NCI-H345 (cell line): Measurements from ENCODE around the gene SUMO1.
A peak's percentile ranks its signal among the peaks of the same experiment; 100 is the strongest.

Experiments used
- DNase-seq: peaks from one replicate; lab custom pipeline; 2025; lab: John Stamatoyannopoulos, UW

Gene SUMO1

GRCh38 chr2:202196727-202197126, 41.7 kb downstream of the SUMO1 start:
- DNase-seq = no peak

- no peak for DNase-seq
Observed at GRCh38 chr2:202194418-202194817, 44.0 kb downstream of the SUMO1 start.

- DNase-seq = no peak
Observed at GRCh38 chr2:202193881-202194353, 44.5 kb downstream of the SUMO1 start.

- DNase-seq = no peak
Observed at GRCh38 chr2:202193305-202193704, 45.1 kb downstream of the SUMO1 start.

GRCh38 chr2:202187570-202187969, 50.8 kb downstream of the SUMO1 start:
- no peak for DNase-seq

GRCh38 chr2:202186641-202187202, 51.7 kb downstream of the SUMO1 start:
- DNase-seq = no peak

- DNase-seq = no peak
Observed at GRCh38 chr2:202185156-202185555, 53.2 kb downstream of the SUMO1 start.

- DNase-seq = no peak
Observed at GRCh38 chr2:202184557-202184956, 53.8 kb downstream of the SUMO1 start.

- DNase-seq = peak; percentile 59
Observed at GRCh38 chr2:202178346-202178958, 59.9 kb downstream of the SUMO1 start.

- DNase-seq = no peak
Observed at GRCh38 chr2:202172439-202173211, 65.8 kb downstream of the SUMO1 start.

- no peak for DNase-seq
Observed at GRCh38 chr2:202171241-202171825, 67.1 kb downstream of the SUMO1 start.

- no peak for DNase-seq
Observed at GRCh38 chr2:202169832-202170424, 68.5 kb downstream of the SUMO1 start.

GRCh38 chr2:202169131-202169530, 69.3 kb downstream of the SUMO1 start:
- no peak for DNase-seq

- no peak for DNase-seq
Observed at GRCh38 chr2:202165945-202166344, 72.5 kb downstream of the SUMO1 start.

GRCh38 chr2:202165208-202165607, 73.2 kb downstream of the SUMO1 start:
- no peak for DNase-seq

- no peak for DNase-seq
Observed at GRCh38 chr2:202164411-202164810, 74.0 kb downstream of the SUMO1 start.

GRCh38 chr2:202161151-202161835, 77.1 kb downstream of the SUMO1 start:
- DNase-seq = no peak

GRCh38 chr2:202158796-202159195, 79.6 kb downstream of the SUMO1 start:
- no peak for DNase-seq

GRCh38 chr2:202157211-202157990, 81.0 kb downstream of the SUMO1 start:
- DNase-seq = no peak
